GM10266 (cell line): ENCODE data around the gene DEFB118.

Source experiments
- DNase-seq: peaks from one replicate; pipeline ENCODE4 v3.0.0; 2012; ENCODE audit errors: extremely low spot score
- CTCF ChIP-seq: IDR thresholded peaks from 2 replicates; pipeline ENCODE4 v1.5.1; 2012; ENCODE audit warnings: mild to moderate bottlenecking, low read depth; ENCODE audit not compliant: control insufficient read depth, insufficient read depth; ENCODE audit errors: missing control alignments

The DEFB118 gene

GRCh38 chr20:31415653-31416052, 47.3 kb downstream of the DEFB118 start:
- no peak for DNase-seq
- no peak for TF ChIP-seq CTCF

- no peak for DNase-seq
- no peak for TF ChIP-seq CTCF
These were observed 49.9 kb downstream of the DEFB118 start for GRCh38 chr20:31418307-31418706.
